Measurements from ENCODE around the gene KLHL10. TPM values are rescaled to one million over a fixed set of nuclear protein-coding genes. Genes with fewer than 3 reads are reported as not detected.

The KLHL10 gene
- total and polyA plus RNA-seq, 9 of the 15 experiments (the other 6 are each of a cell fraction or from before 2014, with no cell fraction given): 0.06 to 0.56 (median 0.12) TPM; not detected in 5

- no peak for TF ChIP-seq ZNF140 (CRISPR knock-in tag; IDR thresholded peaks at IDR 0.05)
- TF ChIP-seq MEF2D (tag; conservative IDR thresholded peaks at IDR 0.05; ENCODE audit: low read depth): no peak
- TF ChIP-seq PCBP1 (IDR thresholded peaks at IDR 0.05; ENCODE audit: low read depth, low read length, poor library complexity, severe bottlenecking): no peak
- no peak for TF ChIP-seq ARID2 (IDR thresholded peaks at IDR 0.05)
- no peak for TF ChIP-seq LEF1 (IDR thresholded peaks at IDR 0.05)
- no peak for TF ChIP-seq TRIM28 (IDR thresholded peaks at IDR 0.05)
- TF ChIP-seq FOSL1 (tag; conservative IDR thresholded peaks at IDR 0.05): no peak
- no peak for TF ChIP-seq STAT5A (IDR thresholded peaks at IDR 0.05; ENCODE audit: borderline replicate concordance, low read length)
- no peak for TF ChIP-seq MBD1 (CRISPR knock-in tag; IDR thresholded peaks at IDR 0.05)
- TF ChIP-seq SMARCE1 (IDR thresholded peaks at IDR 0.05): 0 out of 2 replicates have a peak, but pooled peaks have one; percentile 31
- TF ChIP-seq ETV5 (CRISPR knock-in tag; IDR thresholded peaks at IDR 0.05; ENCODE audit: low read depth): no peak
- TF ChIP-seq HIVEP1 (CRISPR knock-in tag; IDR thresholded peaks at IDR 0.05): no peak
- peak; percentile 32; the same call in 1 of the 2 replicates for TF ChIP-seq TEAD4 (IDR thresholded peaks at IDR 0.05; ENCODE audit: low read length)
- TF ChIP-seq TEAD4 (CRISPR knock-in tag; IDR thresholded peaks at IDR 0.05; ENCODE audit: borderline replicate concordance): no peak
- 0 out of 2 replicates have a peak, but pooled peaks have one; percentile 44 for TF ChIP-seq ZNF431 (CRISPR knock-in tag; IDR thresholded peaks at IDR 0.05)
- no peak for TF ChIP-seq ATF1 (CRISPR knock-in tag; IDR thresholded peaks at IDR 0.05)
- peak; percentile 74 for TF ChIP-seq ATF1 (tag; IDR thresholded peaks at IDR 0.05)
- TF ChIP-seq ZBED1 (IDR thresholded peaks at IDR 0.05): 0 out of 2 replicates have a peak, but pooled peaks have one; percentile 41
- peak; percentile 89 for TF ChIP-seq ZFX (CRISPR knock-in tag; IDR thresholded peaks at IDR 0.05)
- no peak for TF ChIP-seq ZNF197 (CRISPR knock-in tag; IDR thresholded peaks at IDR 0.05; ENCODE audit: low read depth)
- no peak for TF ChIP-seq ZBTB33 (CRISPR knock-in tag; IDR thresholded peaks at IDR 0.05)
- TF ChIP-seq ZNF124 (CRISPR knock-in tag; IDR thresholded peaks at IDR 0.05): no peak
- TF ChIP-seq ARID3B (CRISPR knock-in tag; IDR thresholded peaks at IDR 0.05; ENCODE audit: borderline replicate concordance): no peak
- no peak for TF ChIP-seq ZFPM2 (CRISPR knock-in tag; IDR thresholded peaks at IDR 0.05)
- no peak for TF ChIP-seq FOXA3 (CRISPR knock-in tag; conservative IDR thresholded peaks at IDR 0.05 in 1 of 2, IDR thresholded peaks at IDR 0.05 in 1 of 2)
- TF ChIP-seq CAMTA2 (CRISPR knock-in tag; conservative IDR thresholded peaks at IDR 0.05): no peak
- no peak for TF ChIP-seq RHOXF2B (CRISPR knock-in tag; conservative IDR thresholded peaks at IDR 0.05)
Measured at GRCh38 chr17:41864836-41865595, 27.4 kb downstream of the KLHL10 start, which contains the start of gene KLHL11 (continued).

Measured in K562 (cell line).